Measurements from ENCODE around the gene OSBPL3.

GRCh38 chr7:24854866-24855265 is 125.1 kb downstream of the OSBPL3 start:
- TF ChIP-seq EZH2 (IDR thresholded peaks at IDR 0.05; ENCODE audit: insufficient read depth, poor library complexity, severe bottlenecking) (no peak), EZH2phosphoT487 (IDR thresholded peaks at IDR 0.05; ENCODE audit: insufficient read depth, low read depth) (no peak)

Measured in GM23248 (cell line).